HL-60/S4 treated with retinoic acid at 250 ng/mL for 4 days and 3 days (cell line): ENCODE data around the gene TBX10.
"Not testable (repeated sequence)": the region's sequence is repeated elsewhere in the genome, so short reads cannot be mapped to it uniquely, and the experiment has no call there.

Experiments used
- in situ Hi-C: fragments of 300-500 bp; cut with MboI; formaldehyde crosslinking; loops from 2 replicates; pipeline ENCODE4 v1.7.0; 2022; ENCODE audit warnings: low sequenced_read_pairs

TBX10 gene

GRCh38 chr11:67604815-67605214 is 34.7 kb downstream of the TBX10 start:
- in situ Hi-C loops: no loop called here

DNA sequence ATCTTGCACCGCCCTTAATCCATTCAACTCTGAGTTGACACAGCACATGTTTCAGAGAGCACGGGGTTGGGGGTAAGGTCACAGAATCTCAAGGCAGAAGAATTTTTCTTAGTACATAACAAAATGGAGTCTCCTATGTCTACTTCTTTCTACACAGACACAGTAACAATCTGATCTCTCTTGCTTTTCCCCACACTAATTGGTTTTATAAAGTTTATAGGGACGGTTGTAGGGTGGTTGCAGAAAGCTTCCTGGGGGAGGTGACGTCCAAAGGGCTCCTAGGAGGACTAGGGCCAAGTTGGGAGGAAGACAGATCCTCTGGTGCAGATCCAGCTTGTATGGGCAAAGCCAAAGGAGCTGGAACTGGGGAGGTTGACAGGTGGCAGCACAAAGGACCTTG is 35.4 kb downstream of the TBX10 start:
- in situ Hi-C loops: not testable (repeated sequence)

DNA sequence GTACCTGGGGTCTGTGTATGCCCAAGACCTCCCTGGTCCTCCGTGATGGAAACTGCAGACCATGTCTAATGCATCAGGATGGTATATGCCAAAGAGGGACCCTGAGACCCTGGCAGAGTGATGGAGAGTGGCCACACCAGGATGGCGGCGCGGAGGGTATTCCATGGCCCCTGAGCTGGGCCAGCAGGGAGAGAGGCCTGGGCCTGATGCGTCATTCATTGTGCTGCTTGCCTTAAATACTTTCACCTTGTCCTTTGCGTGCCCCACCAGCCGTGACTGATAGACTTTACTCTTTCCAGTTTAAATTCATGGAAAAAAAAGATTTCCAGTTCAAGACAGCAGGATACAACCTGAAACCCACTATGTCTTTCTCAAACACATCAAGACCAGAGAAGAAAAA is 38.5 kb downstream of the TBX10 start:
- in situ Hi-C loops: no loop called here

DNA sequence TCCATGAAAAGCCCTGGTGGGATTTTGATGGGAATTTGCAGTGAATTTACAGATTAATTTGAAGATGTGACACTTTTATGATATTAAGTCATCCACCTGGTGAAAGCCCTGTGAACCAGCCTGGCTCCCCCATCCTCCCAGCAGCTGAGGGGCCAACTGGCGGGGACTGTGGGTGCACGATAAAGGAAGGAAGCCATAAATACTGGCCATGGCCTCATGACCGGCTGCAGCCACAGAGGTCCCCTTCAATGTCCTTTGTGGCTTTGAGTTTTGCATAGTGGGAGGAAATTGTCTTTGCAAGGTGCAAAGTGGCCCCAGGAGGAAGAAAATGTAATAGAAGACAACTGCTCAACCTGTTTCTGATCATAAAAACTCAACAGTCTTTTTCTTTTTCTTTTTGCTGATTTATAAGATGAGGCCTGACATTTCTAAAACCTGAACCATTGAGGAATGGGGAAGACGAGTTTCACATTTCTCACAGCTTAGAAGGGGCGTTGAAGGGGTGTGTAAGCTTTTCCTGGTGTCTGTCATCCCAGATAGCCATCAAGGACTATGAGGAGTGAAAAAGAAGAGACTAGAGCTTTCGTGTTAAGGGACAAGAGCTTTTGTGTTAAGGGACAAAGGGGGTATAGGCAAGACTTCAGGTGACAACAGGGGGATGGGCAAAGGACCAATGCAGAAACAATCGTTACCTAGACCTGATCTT is 39.1 kb downstream of the TBX10 start:
- in situ Hi-C loops: no loop called here

GRCh38 chr11:67599149-67599548 is 40.4 kb downstream of the TBX10 start:
- in situ Hi-C loops: no loop called here

DNA sequence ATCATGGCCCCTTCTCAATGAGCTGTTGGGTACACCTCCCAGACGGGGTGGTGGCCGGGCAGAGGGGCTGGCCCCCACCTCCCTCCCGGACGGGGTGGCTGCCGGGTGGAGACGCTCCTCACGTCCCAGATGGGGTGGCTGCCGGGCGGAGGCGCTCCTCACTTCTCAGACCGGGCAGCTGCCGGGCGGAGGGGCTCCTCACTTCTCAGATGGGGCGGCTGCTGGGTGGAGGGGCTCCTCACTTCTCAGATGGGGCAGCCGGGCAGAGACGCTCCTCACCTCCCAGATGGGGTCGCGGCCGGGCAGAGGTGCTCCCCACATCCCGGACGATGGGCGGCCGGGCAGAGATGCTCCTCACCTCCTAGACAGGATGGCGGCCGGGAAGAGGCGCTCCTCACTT is 41.6 kb downstream of the TBX10 start:
- in situ Hi-C loops: not testable (repeated sequence)

GRCh38 chr11:67597458-67597857 is 42.1 kb downstream of the TBX10 start:
- in situ Hi-C loops: not testable (repeated sequence)

- in situ Hi-C loops: no loop called here
Observed at GRCh38 chr11:67596753-67597300, 42.7 kb downstream of the TBX10 start.

DNA sequence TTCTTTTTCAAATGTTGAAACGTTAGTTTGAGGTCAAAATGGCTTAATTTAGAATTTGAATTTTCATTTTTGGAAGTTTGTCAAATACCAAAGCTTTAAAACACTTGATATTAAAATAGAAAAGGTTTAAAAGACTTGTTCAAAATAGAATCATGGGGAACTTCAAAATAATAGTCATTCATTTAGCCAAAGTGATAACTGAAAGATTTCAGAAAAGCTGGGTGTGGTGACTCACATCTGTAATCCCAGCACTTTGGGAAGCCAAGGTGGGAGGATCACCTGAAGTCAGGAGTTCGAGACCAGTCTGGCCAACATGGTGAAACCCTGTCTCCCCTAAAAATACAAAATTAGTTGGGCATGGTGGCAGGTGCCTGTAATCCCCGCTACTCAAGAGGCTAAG is 45.1 kb downstream of the TBX10 start:
- in situ Hi-C loops: no loop called here

DNA sequence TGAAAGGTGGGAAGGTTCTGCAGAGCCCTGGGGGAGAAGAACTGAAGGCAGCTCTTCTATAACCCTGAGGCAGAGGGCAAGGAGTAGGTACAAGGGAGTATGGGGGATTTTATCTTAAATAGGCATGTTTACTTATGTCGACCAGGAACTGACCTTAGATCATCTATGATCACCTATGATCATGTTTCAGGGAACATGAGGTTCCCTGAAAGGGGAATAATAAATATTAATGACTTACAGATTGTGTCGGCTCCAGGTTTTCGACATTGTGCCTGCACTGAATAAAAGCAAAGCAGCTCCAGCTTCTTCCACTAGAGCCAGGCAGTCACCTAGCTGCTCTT is 46.0 kb downstream of the TBX10 start:
- in situ Hi-C loops: no loop called here

DNA sequence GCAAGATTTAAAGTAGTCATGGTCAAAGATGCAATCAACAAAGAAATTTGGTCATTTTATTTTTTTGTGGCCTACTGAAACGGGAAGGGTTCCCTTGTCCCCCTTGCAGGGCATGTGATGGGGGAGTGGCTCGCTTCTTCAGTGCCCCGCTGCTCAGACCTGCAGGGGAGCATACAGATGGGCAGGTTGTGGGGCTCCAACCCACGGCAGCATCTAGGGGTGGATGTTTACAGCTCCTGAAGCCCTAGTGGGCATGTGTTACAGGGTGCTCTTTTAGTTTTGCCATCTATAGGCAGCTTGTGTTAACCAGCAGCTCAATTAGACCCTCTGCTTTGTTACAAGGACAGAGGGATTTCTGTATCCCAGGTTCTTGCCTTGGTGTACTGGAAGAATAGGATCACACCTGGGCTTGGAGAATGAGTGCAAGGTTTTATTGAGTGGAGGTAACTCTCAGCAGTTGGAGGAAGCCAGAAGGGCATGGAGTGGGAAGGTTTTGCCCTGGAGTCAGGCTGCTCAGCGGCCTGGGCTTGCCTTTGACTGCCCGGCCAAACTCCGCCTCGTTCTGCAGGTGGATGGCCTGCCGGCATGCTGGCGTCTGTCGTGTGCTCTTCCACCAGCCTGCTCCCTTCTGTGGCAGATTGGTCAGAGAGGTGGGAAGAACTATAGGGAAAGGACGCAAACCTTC is 46.5 kb downstream of the TBX10 start:
- in situ Hi-C loops: no loop called here

GRCh38 chr11:67588899-67589415 is 50.6 kb downstream of the TBX10 start:
- in situ Hi-C loops: not testable (repeated sequence)

GRCh38 chr11:67588136-67588503 is 51.4 kb downstream of the TBX10 start:
- in situ Hi-C loops: no loop called here

DNA sequence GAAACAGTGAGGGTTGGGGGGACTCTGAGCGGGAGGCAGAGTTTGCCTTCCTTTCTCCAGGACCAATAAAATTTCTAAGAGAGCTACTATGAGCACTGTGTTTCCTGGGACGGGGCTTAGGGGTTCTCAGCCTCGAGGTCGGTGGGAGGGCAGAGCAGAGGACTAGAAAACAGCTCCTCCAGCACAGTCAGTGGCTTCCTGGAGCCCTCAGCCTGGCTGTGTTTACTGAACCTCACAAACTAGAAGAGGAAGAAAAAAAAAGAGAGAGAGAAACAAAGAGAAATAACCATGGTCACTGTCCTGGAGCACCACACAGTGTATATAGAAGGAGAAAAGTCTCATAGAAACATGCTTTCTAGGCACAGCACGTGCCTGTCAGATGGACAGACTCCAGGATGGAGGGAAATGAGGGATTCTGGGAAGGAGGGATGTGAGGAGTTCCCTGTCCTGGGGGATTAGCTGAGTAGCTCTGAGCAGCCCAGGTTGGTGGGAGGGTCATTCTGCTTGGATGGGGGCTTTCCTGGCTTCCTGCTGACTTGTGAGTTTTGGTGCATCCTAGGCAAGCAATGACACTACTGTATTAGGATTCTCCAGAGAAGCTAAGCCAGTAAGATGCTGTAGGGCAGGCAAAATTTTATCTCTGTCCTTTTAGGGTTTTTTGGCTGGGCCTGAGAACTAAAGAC is 52.9 kb downstream of the TBX10 start:
- in situ Hi-C loops: no loop called here

DNA sequence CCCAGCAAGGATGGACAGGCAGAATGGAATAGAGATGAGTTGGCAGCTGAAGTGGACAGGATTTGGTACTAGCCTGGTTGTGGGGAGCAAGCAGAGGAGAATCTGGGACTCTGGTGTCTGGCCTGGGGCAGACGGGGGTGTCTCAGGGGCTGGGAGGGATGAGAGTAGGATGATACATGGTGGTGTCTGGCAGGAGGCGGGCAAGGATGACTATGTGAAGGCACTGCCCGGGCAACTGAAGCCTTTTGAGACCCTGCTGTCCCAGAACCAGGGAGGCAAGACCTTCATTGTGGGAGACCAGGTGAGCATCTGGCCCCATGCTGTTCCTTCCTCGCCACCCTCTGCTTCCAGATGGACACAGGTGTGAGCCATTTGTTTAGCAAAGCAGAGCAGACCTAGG is 53.7 kb downstream of the TBX10 start:
- in situ Hi-C loops: no loop called here

- in situ Hi-C loops: no loop called here
Observed at GRCh38 chr11:67584881-67585873, 54.4 kb downstream of the TBX10 start.

- in situ Hi-C loops: no loop called here
Observed at GRCh38 chr11:67584205-67584880, 55.2 kb downstream of the TBX10 start.

DNA sequence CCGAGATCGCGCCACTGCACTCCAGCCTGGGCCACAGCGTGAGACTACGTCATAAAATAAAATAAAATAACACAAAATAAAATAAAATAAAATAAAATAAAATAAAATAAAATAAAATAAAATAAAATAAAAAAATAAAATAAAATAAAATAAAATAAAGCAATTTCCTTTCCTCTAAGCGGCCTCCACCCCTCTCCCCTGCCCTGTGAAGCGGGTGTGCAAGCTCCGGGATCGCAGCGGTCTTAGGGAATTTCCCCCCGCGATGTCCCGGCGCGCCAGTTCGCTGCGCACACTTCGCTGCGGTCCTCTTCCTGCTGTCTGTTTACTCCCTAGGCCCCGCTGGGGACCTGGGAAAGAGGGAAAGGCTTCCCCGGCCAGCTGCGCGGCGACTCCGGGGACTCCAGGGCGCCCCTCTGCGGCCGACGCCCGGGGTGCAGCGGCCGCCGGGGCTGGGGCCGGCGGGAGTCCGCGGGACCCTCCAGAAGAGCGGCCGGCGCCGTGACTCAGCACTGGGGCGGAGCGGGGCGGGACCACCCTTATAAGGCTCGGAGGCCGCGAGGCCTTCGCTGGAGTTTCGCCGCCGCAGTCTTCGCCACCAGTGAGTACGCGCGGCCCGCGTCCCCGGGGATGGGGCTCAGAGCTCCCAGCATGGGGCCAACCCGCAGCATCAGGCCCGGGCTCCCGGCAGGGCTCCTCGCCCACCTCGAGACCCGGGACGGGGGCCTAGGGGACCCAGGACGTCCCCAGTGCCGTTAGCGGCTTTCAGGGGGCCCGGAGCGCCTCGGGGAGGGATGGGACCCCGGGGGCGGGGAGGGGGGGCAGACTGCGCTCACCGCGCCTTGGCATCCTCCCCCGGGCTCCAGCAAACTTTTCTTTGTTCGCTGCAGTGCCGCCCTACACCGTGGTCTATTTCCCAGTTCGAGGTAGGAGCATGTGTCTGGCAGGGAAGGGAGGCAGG is 56.0 kb downstream of the TBX10 start, which contains the start of gene GSTP1:
Gene GSTP1, plus strand, starts transcription at position 566 of the 958 bp plus-strand sequence. Its CDS starts 32 bp downstream, at position 598.
- in situ Hi-C loops: no loop called here

- in situ Hi-C loops: no loop called here
Observed at GRCh38 chr11:67582011-67582410, 57.6 kb downstream of the TBX10 start.
